ENCODE measurements around the gene MEGF8. TPM values are rescaled to one million over a fixed set of nuclear protein-coding genes. Genes with fewer than 3 reads are reported as not detected.

Gene MEGF8
- total and polyA plus RNA-seq, 9 of the 15 experiments (the other 6 are each of a cell fraction or from before 2014, with no cell fraction given) = 0.28 to 13.1 (median 3.0) TPM

GRCh38 chr19:42281146-42281826, 44.1 kb upstream of the MEGF8 start (continued):
- TF ChIP-seq ZNF239 (CRISPR knock-in tag; IDR thresholded peaks at IDR 0.05) (peak; percentile 41; the same call in 1 of the 2 replicates), SIN3A (IDR thresholded peaks at IDR 0.05; ENCODE audit: borderline replicate concordance in 2 of 2, control insufficient read depth in 1 of 2, low read depth in 2 of 2, low read length in 2 of 2) (0 out of 4 replicates have a peak, but pooled peaks of 1 of the 2 experiments have one; percentile 4), ZNF778 (CRISPR knock-in tag; IDR thresholded peaks at IDR 0.05) (no peak), MTA2 (IDR thresholded peaks at IDR 0.05; ENCODE audit: low read depth) (no peak), SP1 (CRISPR knock-in tag; IDR thresholded peaks at IDR 0.05) (no peak), KDM5B (IDR thresholded peaks at IDR 0.05; ENCODE audit: insufficient replicate concordance, low read depth, low read length) (peak; percentile 28), ZNF232 (CRISPR knock-in tag; IDR thresholded peaks at IDR 0.05) (no peak), ZNF644 (tag; IDR thresholded peaks at IDR 0.05; ENCODE audit: low read depth) (no peak), RNF219 (CRISPR knock-in tag; IDR thresholded peaks at IDR 0.05) (no peak), THAP12 (CRISPR knock-in tag; IDR thresholded peaks at IDR 0.05) (0 out of 2 replicates have a peak, but pooled peaks have one; percentile 39), POLR3A (IDR thresholded peaks at IDR 0.05; ENCODE audit: borderline replicate concordance, extremely low read depth, insufficient read depth, insufficient read length) (no peak), DMBX1 (CRISPR knock-in tag; IDR thresholded peaks at IDR 0.05; ENCODE audit: borderline replicate concordance) (no peak), EHMT2 (IDR thresholded peaks at IDR 0.05) (no peak), FOXK2 (conservative IDR thresholded peaks at IDR 0.05 in 1 of 2, IDR thresholded peaks at IDR 0.05 in 1 of 2; ENCODE audit: low read depth in 2 of 2) (no peak), CXXC5 (CRISPR knock-in tag; IDR thresholded peaks at IDR 0.05) (no peak), FOXJ2 (tag; IDR thresholded peaks at IDR 0.05) (no peak), CHAMP1 (IDR thresholded peaks at IDR 0.05) (no peak), ELK1 (CRISPR knock-in tag; IDR thresholded peaks at IDR 0.05) (0 out of 2 replicates have a peak, but pooled peaks have one; percentile 40), ZNF224 (CRISPR knock-in tag; IDR thresholded peaks at IDR 0.05) (no peak)

All from K562 (cell line).